H1 (cell line): ENCODE measurements around the gene IL10. TPM values are rescaled to one million over a fixed set of nuclear protein-coding genes. Genes with fewer than 3 reads are reported as not detected.

Experiments used
- CTCF ChIA-PET: fragments of 300-600 bp; sonication (Branson Sonifier 250); formaldehyde crosslinking; loops from one replicate; lab custom pipeline; 2021; ENCODE audit not compliant: partially characterized antibody; lab: Charles Lee
- POLR2A ChIA-PET: fragments of 300-600 bp; sonication (Branson Sonifier 250); formaldehyde crosslinking; loops from one replicate; lab custom pipeline; 2021; ENCODE audit warnings: inconsistent platforms; ENCODE audit not compliant: partially characterized antibody; lab: Charles Lee
- DNase-seq, 2 experiments: peaks; one replicate each; pipeline versions ENCODE4 v3.0.0 to v3.0.0-alpha.2; 2010 to 2022; ENCODE audit warnings: low spot score in 2 of 2, low read depth in 1 of 2, mixed read lengths in 1 of 2
- FAIRE-seq: peaks from 2 replicates; lab custom pipeline; 2011; peaks lifted over from hg19 to GRCh38; lab: Jason Lieb, UNC
- H2AFZ ChIP-seq: 2 replicates; pipeline ENCODE4 v1.8.1; 2012; ENCODE audit warnings: low read length, inconsistent platforms
- H2AK5ac ChIP-seq: 2 replicates; pipeline ENCODE4 v1.6.1; 2013; ENCODE audit warnings: low read depth, low read length
- H2BK120ac ChIP-seq: replicated peaks from 2 replicates; pipeline ENCODE3; 2013; ENCODE audit warnings: low read depth, low read length, inconsistent platforms
- H2BK12ac ChIP-seq: 2 replicates; pipeline ENCODE4 v1.6.1; 2013; ENCODE audit warnings: low read depth, low read length
- H2BK15ac ChIP-seq: 2 replicates; pipeline ENCODE4 v1.6.1; 2013; ENCODE audit warnings: low read length
- H2BK20ac ChIP-seq: 2 replicates; pipeline ENCODE4 v1.6.1; 2013; ENCODE audit warnings: low read length
- H2BK5ac ChIP-seq: 2 replicates; pipeline ENCODE4 v1.6.1; 2013; ENCODE audit warnings: low read depth, low read length
- H3K14ac ChIP-seq: 2 replicates; pipeline ENCODE4 v1.6.1; 2013; ENCODE audit warnings: inconsistent platforms; ENCODE audit not compliant: insufficient read length
- H3K18ac ChIP-seq: 2 replicates; pipeline ENCODE4 v1.6.1; 2013; ENCODE audit warnings: low read length; ENCODE audit errors: extremely low read depth
- H3K23ac ChIP-seq: 2 replicates; pipeline ENCODE4 v1.6.1; 2013; ENCODE audit warnings: inconsistent platforms; ENCODE audit not compliant: insufficient read length
- H3K23me2 ChIP-seq: 2 replicates; pipeline ENCODE4 v1.6.1; 2013; ENCODE audit warnings: low read depth, low read length
- H3K27ac ChIP-seq: 2 replicates; pipeline ENCODE4 v1.6.1; 2011; ENCODE audit warnings: low read depth, low read length, inconsistent platforms
- H3K27me3 ChIP-seq, 4 experiments: replicated peaks in 1 of 4; 1 replicate in 1 of 4; 2 replicates in 3 of 4; pipeline versions ENCODE4 v1.6.1 to v1.8.1; 2011 to 2013; ENCODE audit warnings: low read length in 3 of 4, mild to moderate bottlenecking in 3 of 4, inconsistent platforms in 2 of 4, mixed read lengths in 2 of 4, moderate library complexity in 1 of 4; ENCODE audit not compliant: control insufficient read depth in 3 of 4, insufficient read depth in 3 of 4; ENCODE audit errors: extremely low read depth in 1 of 4
- H3K36me3 ChIP-seq, 4 experiments: 2 replicates each; pipeline versions ENCODE4 v1.6.1 to v1.8.1; 2011 to 2013; ENCODE audit warnings: mild to moderate bottlenecking in 4 of 4, low read length in 3 of 4, moderate library complexity in 2 of 4, control low read depth in 1 of 4, inconsistent platforms in 1 of 4; ENCODE audit not compliant: insufficient read depth in 4 of 4, control insufficient read depth in 2 of 4
- H3K4ac ChIP-seq: replicated peaks from 2 replicates; pipeline ENCODE3; 2013; ENCODE audit warnings: low read length, low read depth, mixed read lengths, inconsistent platforms; ENCODE audit not compliant: insufficient read length
- H3K4me1 ChIP-seq, 4 experiments: replicated peaks in 1 of 4; 1 replicate in 1 of 4; 2 replicates in 3 of 4; pipeline versions ENCODE4 v1.6.1 to v1.8.1; 2011 to 2013; ENCODE audit warnings: low read length in 3 of 4, inconsistent platforms in 2 of 4, mixed read lengths in 1 of 4; ENCODE audit not compliant: insufficient read depth in 4 of 4, control insufficient read depth in 3 of 4
- H3K4me2 ChIP-seq, 2 experiments: 2 replicates each; pipeline versions ENCODE4 v1.6.1 to v1.8.1; 2011 to 2013; ENCODE audit warnings: low read depth in 2 of 2, low read length in 2 of 2, control low read depth in 1 of 2, inconsistent platforms in 1 of 2, mild to moderate bottlenecking in 1 of 2; ENCODE audit not compliant: insufficient read depth in 1 of 2
- H3K4me3 ChIP-seq, 4 experiments: fragments of 200-600, 300-600 bp in 1 of 4; sonication (generic), shearing (Covaris generic), sonication (Bioruptor Twin) in 1 of 4; 2 replicates each; pipeline versions ENCODE4 v1.5.1 to v1.8.1; 2011 to 2016; ENCODE audit warnings: low read length in 4 of 4, low read depth in 3 of 4, control low read depth in 2 of 4, inconsistent platforms in 2 of 4, mild to moderate bottlenecking in 2 of 4, mixed read lengths in 1 of 4, moderate library complexity in 1 of 4; ENCODE audit not compliant: insufficient read depth in 2 of 4; ENCODE audit errors: extremely low read depth in 1 of 4
- H3K56ac ChIP-seq: replicated peaks from 2 replicates; pipeline ENCODE3; 2013; ENCODE audit warnings: low read depth, mild to moderate bottlenecking, mixed read lengths, low read length, inconsistent platforms; ENCODE audit not compliant: insufficient read length
- H3K79me1 ChIP-seq: 2 replicates; pipeline ENCODE4 v1.6.1; 2013; ENCODE audit warnings: low read depth, low read length, control low read depth
- H3K79me2 ChIP-seq, 2 experiments: 2 replicates each; pipeline versions ENCODE4 v1.6.1 to v1.8.1; 2012 to 2013; ENCODE audit warnings: low read length in 2 of 2, mild to moderate bottlenecking in 2 of 2, inconsistent platforms in 1 of 2; ENCODE audit not compliant: insufficient read depth in 2 of 2, control insufficient read depth in 1 of 2
- H3K9ac ChIP-seq, 4 experiments: replicated peaks in 1 of 4; 1 replicate in 1 of 4; 2 replicates in 3 of 4; pipeline versions ENCODE4 v1.6.1 to v1.8.1; 2011 to 2013; ENCODE audit warnings: low read depth in 3 of 4, low read length in 3 of 4, control low read depth in 2 of 4, mild to moderate bottlenecking in 2 of 4, moderate library complexity in 2 of 4, inconsistent platforms in 1 of 4; ENCODE audit errors: extremely low read depth in 1 of 4
- H3K9me3 ChIP-seq, 2 experiments: 2 replicates each; pipeline versions ENCODE4 v1.6.1 to v1.8.1; 2012 to 2013; ENCODE audit warnings: mild to moderate bottlenecking in 2 of 2, moderate library complexity in 2 of 2, control low read depth in 1 of 2, inconsistent platforms in 1 of 2, low read depth in 1 of 2, low read length in 1 of 2, mixed read lengths in 1 of 2; ENCODE audit not compliant: insufficient read depth in 2 of 2
- H4K20me1 ChIP-seq, 2 experiments: replicated peaks in 1 of 2; 2 replicates each; pipeline versions ENCODE3 to v1.8.1; 2011 to 2013; ENCODE audit warnings: inconsistent platforms in 2 of 2, low read length in 2 of 2, mild to moderate bottlenecking in 1 of 2; ENCODE audit not compliant: insufficient read depth in 2 of 2, control insufficient read depth in 1 of 2
- H4K5ac ChIP-seq: 2 replicates; pipeline ENCODE4 v1.6.1; 2013; ENCODE audit warnings: low read length, low read depth, mixed read lengths, inconsistent platforms; ENCODE audit not compliant: insufficient read length
- H4K8ac ChIP-seq: 2 replicates; pipeline ENCODE4 v1.8.0; 2013; ENCODE audit warnings: mild to moderate bottlenecking, moderate library complexity, low read length, inconsistent platforms; ENCODE audit not compliant: insufficient read depth; ENCODE audit errors: extremely low read depth
- H4K91ac ChIP-seq: replicated peaks from 2 replicates; pipeline ENCODE3; 2013; ENCODE audit warnings: low read length, mixed read lengths, inconsistent platforms; ENCODE audit not compliant: insufficient read length
- CREB1 ChIP-seq: IDR thresholded peaks from 2 replicates; pipeline ENCODE4 v1.6.1; 2012; ENCODE audit warnings: inconsistent platforms
- EGR1 ChIP-seq: IDR thresholded peaks from 2 replicates; pipeline ENCODE4 v1.6.1; 2011; ENCODE audit warnings: low read depth, low read length, borderline replicate concordance
- EP300 ChIP-seq, 2 experiments: IDR thresholded peaks; 1 replicate in 1 of 2; 2 replicates in 1 of 2; pipeline ENCODE4 v1.6.1; 2011 to 2012; ENCODE audit warnings: low read depth in 2 of 2, low read length in 2 of 2, mild to moderate bottlenecking in 2 of 2, borderline replicate concordance in 1 of 2, inconsistent platforms in 1 of 2, moderate library complexity in 1 of 2
- KDM1A ChIP-seq: fragments of 200-600, 300-600 bp; sonication (generic); IDR thresholded peaks from 2 replicates; pipeline ENCODE4 v1.7.1; 2016; ENCODE audit warnings: mild to moderate bottlenecking, low read length, borderline replicate concordance
- POLR2AphosphoS5 ChIP-seq: IDR thresholded peaks from 2 replicates; pipeline ENCODE4 v1.6.1; 2011; ENCODE audit warnings: low read depth, low read length
- POU5F1 ChIP-seq: IDR thresholded peaks from 2 replicates; pipeline ENCODE4 v1.6.1; 2011; ENCODE audit warnings: low read depth, mild to moderate bottlenecking, low read length, moderate library complexity
- SP2 ChIP-seq: IDR thresholded peaks from 2 replicates; pipeline ENCODE4 v1.6.1; 2012; ENCODE audit warnings: mild to moderate bottlenecking, low read length, inconsistent platforms
- ZNF274 ChIP-seq: IDR thresholded peaks from 2 replicates; pipeline ENCODE4 v1.7.0; 2012; ENCODE audit warnings: low read length, borderline replicate concordance; ENCODE audit errors: extremely low read depth
- WGBS, 2 experiments: shearing (Covaris generic) in 1 of 2; methylation state at CpG; one replicate each; pipeline versions ENCODE4 v1.1.6 to v1.1.7; 2013 to 2015; ENCODE audit warnings: low lambda C conversion rate in 2 of 2, mixed read lengths in 2 of 2, inconsistent platforms in 1 of 2, low coverage in 1 of 2, missing lambda C conversion rate in 1 of 2; ENCODE audit not compliant: insufficient replicate concordance in 2 of 2, insufficient coverage in 1 of 2, insufficient read length in 1 of 2; ENCODE audit errors: extremely low coverage in 1 of 2, missing lambda C conversion rate in 1 of 2; 5-methylcytosine and 5-hydroxymethylcytosine counted together
- polyA plus RNA-seq, 7 experiments: library from polyadenylated mRNA; depleted of rRNA in 3 of 7; stranded (reverse) in 5 of 7; unstranded in 2 of 7; fragments of >200 nt in 5 of 7; fragments of 200-250 nt in 2 of 7; gene quantifications; 1 replicate in 5 of 7; 2 replicates in 1 of 7; 4 replicates in 1 of 7; pipeline versions ENCODE4 v1.2.1 to v1.2.3, GENCODE V29; 2011 to 2013; ENCODE audit warnings: missing spikeins in 2 of 7, mixed read lengths in 2 of 7
- total RNA-seq: library from RNA; stranded (reverse); fragmentation: NEBNext Ultra II Directional; extraction: Animal tissue kit (Norgen Biotek cat#: 25700); gene quantifications from 2 replicates; pipeline ENCODE4 v1.2.1, GENCODE V29; 2021
- TF ChIP-seq, protein P1 (sequence below): IDR thresholded peaks from 2 replicates; pipeline ENCODE4 v1.6.1; 2011; ENCODE audit warnings: low read length, improper control_type of control experiment
- TF ChIP-seq, protein P2 (sequence below): IDR thresholded peaks from 2 replicates; pipeline ENCODE4 v1.6.1; 2011; ENCODE audit warnings: low read depth, mild to moderate bottlenecking, low read length; ENCODE audit not compliant: insufficient read depth

The IL10 gene
- total and polyA plus RNA-seq, 2 of the 8 experiments (the other 6 are each of a cell fraction or from before 2014, with no cell fraction given) = not detected

DNA sequence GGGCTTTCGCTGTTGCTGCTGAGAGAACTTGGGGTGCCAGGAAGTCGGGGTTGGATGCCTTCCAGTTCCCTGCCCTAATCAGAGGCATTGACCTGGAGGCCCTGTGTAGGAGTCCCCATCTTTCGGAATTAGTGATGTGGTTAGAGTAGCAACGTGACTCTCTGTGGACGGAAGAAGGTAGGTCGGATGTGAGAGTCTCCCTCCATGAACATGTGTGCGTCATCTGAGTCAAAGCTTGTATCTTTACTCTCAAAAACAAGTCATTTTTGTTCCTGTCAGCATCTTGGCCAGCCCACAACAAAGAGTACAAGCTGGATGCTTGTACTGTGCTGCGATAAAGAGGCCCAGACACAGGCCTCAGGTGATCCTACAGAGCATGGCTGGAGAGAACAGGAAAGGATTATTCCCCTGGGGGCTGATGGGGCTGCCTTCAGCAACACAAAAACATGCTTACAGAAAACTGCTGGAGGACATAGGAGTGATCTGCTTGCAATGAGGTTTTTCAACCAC is 31.0 kb upstream of the IL10 start:
- CTCF ChIA-PET = interaction anchor here (1.0 to 5.0 kb wide), 11 partner anchors 8 to 130 kb away, joined by 3 to 29 read pairs (median 4); no protein-coding TSS in a partner anchor

More for the DNA sequence above, 31.0 kb upstream of the IL10 start:
- H3K23ac ChIP-seq = no peak overlapping the region
- WGBS, 2 experiments = 82% methylated on average over 8 of the region's 8 CpGs; no CpG with 5 or more reads in 1 of the 2 experiments
- no peak for TF ChIP-seq SP2
- no peak for TF ChIP-seq EP300 (IDR thresholded peaks at IDR 0.05; ENCODE audit: borderline replicate concordance in 1 of 2, low read depth in 2 of 2, low read length in 2 of 2)
- TF ChIP-seq POLR2AphosphoS5 = no peak
- TF ChIP-seq POU5F1 = no peak
- TF ChIP-seq CREB1 = no peak
- TF ChIP-seq, protein P1, sequence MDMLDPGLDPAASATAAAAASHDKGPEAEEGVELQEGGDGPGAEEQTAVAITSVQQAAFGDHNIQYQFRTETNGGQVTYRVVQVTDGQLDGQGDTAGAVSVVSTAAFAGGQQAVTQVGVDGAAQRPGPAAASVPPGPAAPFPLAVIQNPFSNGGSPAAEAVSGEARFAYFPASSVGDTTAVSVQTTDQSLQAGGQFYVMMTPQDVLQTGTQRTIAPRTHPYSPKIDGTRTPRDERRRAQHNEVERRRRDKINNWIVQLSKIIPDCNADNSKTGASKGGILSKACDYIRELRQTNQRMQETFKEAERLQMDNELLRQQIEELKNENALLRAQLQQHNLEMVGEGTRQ = no peak
- TF ChIP-seq, protein P2, sequence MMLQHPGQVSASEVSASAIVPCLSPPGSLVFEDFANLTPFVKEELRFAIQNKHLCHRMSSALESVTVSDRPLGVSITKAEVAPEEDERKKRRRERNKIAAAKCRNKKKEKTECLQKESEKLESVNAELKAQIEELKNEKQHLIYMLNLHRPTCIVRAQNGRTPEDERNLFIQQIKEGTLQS = no peak
- TF ChIP-seq KDM1A = no peak
- TF ChIP-seq ZNF274 = no peak
- no peak for TF ChIP-seq EGR1
- H3K36me3 ChIP-seq = no peaks in the 10 kb centered on the region
- H2BK15ac ChIP-seq = no peak overlapping the region
- no peaks in the 10 kb centered on the region for H3K27me3 ChIP-seq
- FAIRE-seq (no peak), DNase-seq (no peak)
- POLR2A ChIA-PET = no interaction called here
- H3K56ac ChIP-seq = no peak overlapping the region
- H3K9ac ChIP-seq = no peak overlapping the region
- no peak overlapping the region for H3K14ac ChIP-seq
- H3K79me1 ChIP-seq = no peaks in the 10 kb centered on the region
- H2BK20ac ChIP-seq = no peak overlapping the region
- no peak overlapping the region for H2BK120ac ChIP-seq
- H3K4me2 ChIP-seq = no peak overlapping the region
- H2AK5ac ChIP-seq = no peak overlapping the region
- no peaks in the 10 kb centered on the region for H4K20me1 ChIP-seq
- H2BK12ac ChIP-seq = no peak overlapping the region
- H3K27ac ChIP-seq = no peak overlapping the region
- H3K79me2 ChIP-seq = no peaks in the 10 kb centered on the region
- H3K9me3 ChIP-seq = no peaks in the 10 kb centered on the region
- H2AFZ ChIP-seq = no peak overlapping the region
- no peak overlapping the region for H4K91ac ChIP-seq
- H3K4me1 ChIP-seq = no peaks in the 10 kb centered on the region
- no peak overlapping the region for H3K4me3 ChIP-seq
- no peaks in the 10 kb centered on the region for H3K23me2 ChIP-seq
- no peak overlapping the region for H4K5ac ChIP-seq
- no peak overlapping the region for H3K18ac ChIP-seq
- H4K8ac ChIP-seq = no peak overlapping the region
- no peak overlapping the region for H2BK5ac ChIP-seq
- H3K4ac ChIP-seq = no peak overlapping the region
